ENCODE data around the gene ACTL6B. TPM values are rescaled to one million over a fixed set of nuclear protein-coding genes. Genes with fewer than 3 reads are reported as not detected.

ACTL6B gene
- total RNA-seq, 1 donor from 2014 or later, result 3.1 TPM

DNA sequence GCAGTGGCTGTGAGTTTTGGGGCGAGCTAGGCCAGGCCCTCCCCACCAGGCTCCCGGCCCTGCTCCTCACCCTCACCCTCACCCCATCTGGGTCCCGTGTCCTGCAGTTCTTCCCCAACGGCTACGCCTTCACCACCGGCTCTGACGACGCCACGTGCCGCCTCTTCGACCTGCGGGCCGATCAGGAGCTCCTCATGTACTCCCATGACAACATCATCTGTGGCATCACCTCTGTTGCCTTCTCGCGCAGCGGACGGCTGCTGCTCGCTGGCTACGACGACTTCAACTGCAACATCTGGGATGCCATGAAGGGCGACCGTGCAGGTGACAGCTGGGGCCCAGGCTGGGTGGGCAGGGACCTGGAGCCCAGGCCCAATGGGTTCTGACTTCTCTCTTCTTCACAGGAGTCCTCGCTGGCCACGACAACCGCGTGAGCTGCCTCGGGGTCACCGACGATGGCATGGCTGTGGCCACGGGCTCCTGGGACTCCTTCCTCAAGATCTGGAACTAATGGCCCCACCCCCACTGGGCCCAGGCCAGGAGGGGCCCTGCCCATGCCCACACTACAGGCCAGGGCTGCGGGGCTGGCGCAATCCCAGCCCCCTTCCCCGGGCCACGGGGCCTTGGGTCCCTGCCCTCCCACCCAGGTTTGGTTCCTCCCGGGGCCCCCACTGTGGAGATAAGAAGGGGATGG is 22.2 kb upstream of the ACTL6B start:
- no peak for DNase-seq (ENCODE audit: low read depth, low spot score)
- Mint-ChIP-seq H3K27me3 (ENCODE audit: low read depth) (peaks cover under 1% of the 10 kb centered on the region), H3K9me3 (no peaks in the 10 kb centered on the region), H3K27ac (ENCODE audit: unreplicated experiment) (peak overlapping the region; percentile 92), H3K4me1 (peaks cover 9% of the 10 kb centered on the region), H3K36me3 (ENCODE audit: low read depth) (peaks cover 8% of the 10 kb centered on the region), H3K4me3 (peak overlapping the region; percentile 77)
- TF ChIP-seq, protein P1, sequence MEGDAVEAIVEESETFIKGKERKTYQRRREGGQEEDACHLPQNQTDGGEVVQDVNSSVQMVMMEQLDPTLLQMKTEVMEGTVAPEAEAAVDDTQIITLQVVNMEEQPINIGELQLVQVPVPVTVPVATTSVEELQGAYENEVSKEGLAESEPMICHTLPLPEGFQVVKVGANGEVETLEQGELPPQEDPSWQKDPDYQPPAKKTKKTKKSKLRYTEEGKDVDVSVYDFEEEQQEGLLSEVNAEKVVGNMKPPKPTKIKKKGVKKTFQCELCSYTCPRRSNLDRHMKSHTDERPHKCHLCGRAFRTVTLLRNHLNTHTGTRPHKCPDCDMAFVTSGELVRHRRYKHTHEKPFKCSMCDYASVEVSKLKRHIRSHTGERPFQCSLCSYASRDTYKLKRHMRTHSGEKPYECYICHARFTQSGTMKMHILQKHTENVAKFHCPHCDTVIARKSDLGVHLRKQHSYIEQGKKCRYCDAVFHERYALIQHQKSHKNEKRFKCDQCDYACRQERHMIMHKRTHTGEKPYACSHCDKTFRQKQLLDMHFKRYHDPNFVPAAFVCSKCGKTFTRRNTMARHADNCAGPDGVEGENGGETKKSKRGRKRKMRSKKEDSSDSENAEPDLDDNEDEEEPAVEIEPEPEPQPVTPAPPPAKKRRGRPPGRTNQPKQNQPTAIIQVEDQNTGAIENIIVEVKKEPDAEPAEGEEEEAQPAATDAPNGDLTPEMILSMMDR (conservative IDR thresholded peaks at IDR 0.05), result no peak

DNA sequence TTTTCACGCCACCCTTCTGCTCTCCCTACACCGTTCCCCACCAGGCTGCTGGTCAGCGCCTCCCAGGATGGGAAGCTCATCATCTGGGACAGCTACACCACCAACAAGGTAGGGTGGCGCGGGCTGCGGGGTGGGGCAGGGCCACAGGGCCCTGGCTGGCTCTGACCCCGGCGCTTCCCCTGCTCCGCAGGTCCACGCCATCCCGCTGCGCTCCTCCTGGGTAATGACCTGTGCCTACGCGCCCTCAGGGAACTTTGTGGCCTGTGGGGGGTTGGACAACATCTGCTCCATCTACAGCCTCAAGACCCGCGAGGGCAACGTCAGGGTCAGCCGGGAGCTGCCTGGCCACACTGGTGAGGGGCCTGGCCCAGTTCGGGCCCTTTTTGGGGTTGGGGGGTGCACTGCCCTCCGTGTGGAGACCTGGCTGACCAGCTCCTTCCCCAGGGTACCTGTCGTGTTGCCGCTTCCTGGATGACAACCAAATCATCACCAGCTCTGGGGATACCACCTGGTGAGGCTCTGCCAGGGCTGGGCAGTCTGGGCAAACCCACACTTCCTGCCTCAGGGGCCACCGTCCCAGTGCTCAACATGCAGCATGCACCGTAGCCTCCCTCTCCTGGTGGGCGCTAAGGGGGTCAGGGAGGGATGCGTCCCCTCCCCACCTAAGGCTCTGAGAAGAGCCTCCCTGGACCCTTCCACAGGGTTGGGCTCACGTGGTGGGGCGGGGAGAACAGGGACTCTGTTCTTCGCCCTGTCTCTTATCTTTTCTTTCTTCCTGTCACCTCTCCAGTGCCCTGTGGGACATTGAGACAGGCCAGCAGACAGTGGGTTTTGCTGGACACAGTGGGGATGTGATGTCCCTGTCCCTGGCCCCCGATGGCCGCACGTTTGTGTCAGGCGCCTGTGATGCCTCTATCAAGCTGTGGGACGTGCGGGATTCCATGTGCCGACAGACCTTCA is 21.3 kb upstream of the ACTL6B start:
- Mint-ChIP-seq H3K9me3 (no peaks in the 10 kb centered on the region), H3K4me1 (peaks cover 13% of the 10 kb centered on the region), H3K27me3 (ENCODE audit: low read depth) (peaks cover 3% of the 10 kb centered on the region), H3K27ac (ENCODE audit: unreplicated experiment) (no peak overlapping the region), H3K4me3 (peak overlapping the region; percentile 80), H3K36me3 (ENCODE audit: low read depth) (peaks cover 8% of the 10 kb centered on the region)
- no peak for DNase-seq (ENCODE audit: low read depth, low spot score)
- TF ChIP-seq, protein P1 (conservative IDR thresholded peaks at IDR 0.05), result no peak

DNA sequence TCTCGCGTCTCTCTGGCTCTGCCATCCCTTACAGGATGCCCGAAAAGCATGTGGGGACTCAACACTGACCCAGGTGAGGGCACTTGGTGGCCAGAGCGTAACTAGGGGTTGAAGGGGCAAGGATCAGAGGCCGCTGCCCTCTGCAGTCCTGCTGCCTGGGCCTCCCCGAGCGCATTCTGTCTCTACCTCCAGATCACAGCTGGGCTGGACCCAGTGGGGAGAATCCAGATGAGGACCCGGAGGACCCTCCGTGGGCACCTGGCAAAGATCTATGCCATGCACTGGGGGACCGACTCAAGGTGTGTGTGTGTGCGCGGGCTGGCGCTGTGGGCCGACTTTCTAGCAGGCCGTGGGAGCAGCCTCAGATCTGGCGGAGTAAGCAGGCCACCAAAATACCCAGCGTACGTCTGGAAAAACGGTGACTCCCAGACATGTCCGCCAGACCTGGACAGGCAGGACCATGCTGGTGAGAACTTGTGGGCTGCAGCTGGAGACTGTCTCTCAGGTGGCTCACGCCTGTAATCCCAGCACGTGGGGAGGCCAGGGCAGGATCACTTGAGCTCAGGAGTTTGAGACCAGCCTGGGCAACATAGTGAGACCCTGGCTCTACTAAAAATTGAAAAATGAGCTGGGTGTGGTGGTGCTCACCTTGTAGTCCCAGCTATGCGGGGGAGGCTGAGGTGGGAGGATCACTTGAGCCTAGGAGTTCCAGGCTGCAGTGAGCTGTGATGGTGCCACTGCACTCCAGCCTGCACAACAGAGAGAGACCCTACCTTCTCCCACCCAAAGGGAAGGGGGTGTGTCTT is 20.5 kb upstream of the ACTL6B start:
- peak overlapping the region; percentile 89 for H3K4me3 Mint-ChIP-seq
- DNase-seq (ENCODE audit: low read depth, low spot score), result no peak
- H3K27ac Mint-ChIP-seq (ENCODE audit: unreplicated experiment), result peak overlapping the region; percentile 71
- peaks cover 13% of the 10 kb centered on the region for H3K4me1 Mint-ChIP-seq
- TF ChIP-seq, protein P1 (conservative IDR thresholded peaks at IDR 0.05), result no peak
- peaks cover 8% of the 10 kb centered on the region for H3K36me3 Mint-ChIP-seq (ENCODE audit: low read depth)
- H3K27me3 Mint-ChIP-seq (ENCODE audit: low read depth), result peaks cover 8% of the 10 kb centered on the region
- H3K9me3 Mint-ChIP-seq, result no peaks in the 10 kb centered on the region

DNA sequence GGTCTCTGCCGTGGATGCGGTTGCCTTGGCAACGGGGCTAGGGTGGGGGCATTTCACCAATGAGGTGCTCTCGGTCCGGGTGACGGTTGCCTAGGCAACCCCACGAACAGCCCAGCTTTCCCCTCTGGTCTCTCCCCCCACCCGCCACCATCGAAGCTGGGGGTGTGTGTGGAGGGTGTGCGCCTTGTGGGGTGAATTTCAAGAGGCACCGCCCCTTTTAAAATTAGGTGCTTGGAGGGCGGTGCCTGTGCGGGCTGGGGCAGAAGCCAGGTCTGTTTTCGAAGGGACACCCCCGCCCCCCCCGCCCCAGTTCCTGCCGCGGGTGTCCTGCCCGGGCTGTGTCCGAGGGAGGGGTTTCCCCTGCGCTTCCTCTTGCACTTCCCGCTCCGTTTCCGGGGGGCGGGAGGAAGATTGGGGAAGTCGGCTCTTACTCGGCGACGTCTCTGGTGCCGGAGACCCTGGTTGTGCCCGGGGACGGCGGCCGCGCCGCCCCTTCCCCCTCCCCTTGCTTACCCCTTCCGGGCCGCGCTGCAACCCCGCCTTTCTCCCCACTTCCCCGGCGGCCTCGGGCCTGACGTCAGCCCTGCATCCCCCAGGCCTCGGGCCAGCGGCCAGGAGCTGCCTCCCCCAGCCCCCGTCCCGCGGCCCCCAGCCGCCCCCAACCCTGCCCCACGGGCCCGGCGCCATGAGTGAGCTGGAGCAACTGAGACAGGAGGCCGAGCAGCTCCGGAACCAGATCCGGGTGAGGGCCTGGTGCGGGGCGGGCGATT is 19.5 kb upstream of the ACTL6B start:
- TF ChIP-seq, protein P1 (conservative IDR thresholded peaks at IDR 0.05), result no peak
- no peaks in the 10 kb centered on the region for H3K9me3 Mint-ChIP-seq
- H3K4me3 Mint-ChIP-seq, result peak overlapping the region; percentile 89
- peaks cover 8% of the 10 kb centered on the region for H3K36me3 Mint-ChIP-seq (ENCODE audit: low read depth)
- H3K4me1 Mint-ChIP-seq, result peaks cover 13% of the 10 kb centered on the region
- no peak overlapping the region for H3K27ac Mint-ChIP-seq (ENCODE audit: unreplicated experiment)
- H3K27me3 Mint-ChIP-seq (ENCODE audit: low read depth), result peaks cover 16% of the 10 kb centered on the region
- peak; percentile 64 for DNase-seq (ENCODE audit: low read depth, low spot score)
